ENCODE measurements around the gene PIM3. TPM values are rescaled to one million over a fixed set of nuclear protein-coding genes. Genes with fewer than 3 reads are reported as not detected.

Gene PIM3
- total and polyA plus RNA-seq, 10 of the 15 experiments (the other 5 are each of a cell fraction or from before 2014, with no cell fraction given) = 0.31 to 60.8 (median 12.4) TPM

DNA sequence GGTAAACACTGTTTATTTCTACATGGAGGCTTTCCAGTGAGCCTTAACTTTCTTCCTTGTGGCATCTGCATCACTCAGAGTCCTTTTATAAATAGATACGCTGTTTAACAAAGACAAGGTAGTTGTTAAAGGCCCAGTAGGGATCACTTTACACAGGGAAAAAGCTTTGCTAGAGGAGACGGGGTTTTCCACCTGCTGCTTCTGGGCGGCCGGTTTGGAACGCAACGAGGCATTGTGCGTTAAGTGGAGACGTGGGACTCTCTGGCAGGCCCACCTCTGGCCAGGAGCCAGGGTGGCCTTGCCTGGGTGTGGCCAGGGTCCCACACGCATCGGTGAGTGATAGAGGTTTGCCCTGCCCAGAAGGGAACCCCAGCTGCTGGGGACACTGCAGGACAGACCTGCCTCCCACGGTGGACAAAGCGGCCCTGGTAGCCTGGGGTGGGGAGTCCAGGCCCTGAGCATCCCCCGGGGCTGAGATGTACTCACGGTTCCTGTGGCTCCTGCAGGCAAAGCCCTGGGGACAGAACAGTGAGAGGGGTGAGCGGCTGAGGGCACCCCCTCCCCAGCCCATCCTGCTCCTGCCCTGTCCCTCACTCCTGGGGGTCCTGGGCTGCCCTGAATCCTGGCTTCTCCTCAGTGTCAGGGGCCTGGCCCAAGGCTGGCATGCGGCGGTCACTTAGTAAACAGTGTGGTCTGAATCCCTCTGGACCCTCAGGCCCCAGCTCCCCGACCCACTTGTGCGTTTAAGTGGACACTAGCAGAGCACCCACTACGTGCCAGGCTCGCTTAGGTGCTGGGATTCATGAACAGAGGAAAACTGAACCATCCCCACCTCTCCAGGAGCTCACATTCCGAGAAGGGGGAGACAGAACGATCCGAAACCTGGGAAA, 47.8 kb downstream of the PIM3 start:
- WGBS (ENCODE audit: insufficient coverage, insufficient replicate concordance, low lambda C conversion rate, missing lambda C conversion rate) = 77% methylated on average over 24 of the region's 24 CpGs
- Histone ChIP-seq H4K20me1 (ENCODE audit: control insufficient read depth, insufficient read depth) (no peaks in the 10 kb centered on the region), H3K4me3 (no peak overlapping the region), H3K36me3 (ENCODE audit: control insufficient read depth in 2 of 2, insufficient read depth in 2 of 2, low read length in 1 of 2) (no peaks in the 10 kb centered on the region), H3K4me2 (ENCODE audit: control insufficient read depth, insufficient read depth) (no peak overlapping the region), H3K79me2 (ENCODE audit: control insufficient read depth, insufficient read depth, low read length) (no peaks in the 10 kb centered on the region), H3K27me3 (replicated peaks in 1 of 2; ENCODE audit: control insufficient read depth in 2 of 2, insufficient read depth in 2 of 2, low read length in 1 of 2) (no peaks in the 10 kb centered on the region), H3K9ac (ENCODE audit: control insufficient read depth, insufficient read depth, low read length) (no peak overlapping the region), H3K4me1 (ENCODE audit: control insufficient read depth, insufficient read depth, low read length) (peaks cover 11% of the 10 kb centered on the region), H3K27ac (ENCODE audit: control insufficient read depth, insufficient read depth) (no peak overlapping the region), H2AFZ (ENCODE audit: control insufficient read depth, low read depth, low read length) (no peak overlapping the region), H3K9me3 (replicated peaks; ENCODE audit: control insufficient read depth, insufficient read depth, low read length) (no peaks in the 10 kb centered on the region)
- POLR2A ChIA-PET = interaction anchor here (1.1 kb wide), 1 partner anchor 8 kb away, joined by 4 read pairs; no protein-coding TSS in a partner anchor
- RAD21 ChIA-PET (ENCODE audit: unreplicated experiment) = interaction anchor here (2.0 kb wide), 1 partner anchor 22 kb away, joined by 5 read pairs; no protein-coding TSS in a partner anchor
- CTCF ChIA-PET = interaction anchor here (1.5 to 2.1 kb wide), 2 partner anchors 12 to 78 kb away, joined by 7 to 8 read pairs; no protein-coding TSS in a partner anchor
- intact Hi-C loops (cut with micrococcal nuclease; ENCODE audit: unreplicated experiment) (no loop called here), in situ Hi-C loops (cut with MboI) (no loop called here)
- SMC1A ChIA-PET (ENCODE audit: uncharacterized antibody, unreplicated experiment) = no interaction called here
- TF ChIP-seq RUNX3 (IDR thresholded peaks at IDR 0.05; ENCODE audit: low read length) (no peak), EZH2 (IDR thresholded peaks at IDR 0.05; ENCODE audit: borderline replicate concordance, control insufficient read depth, low read depth, low read length) (no peak), MYB (IDR thresholded peaks at IDR 0.05; ENCODE audit: borderline replicate concordance, low read depth, low read length) (no peak), RAD51 (IDR thresholded peaks at IDR 0.05) (no peak), KLF5 (IDR thresholded peaks at IDR 0.05; ENCODE audit: partially characterized antibody) (no peak), MTA2 (IDR thresholded peaks at IDR 0.05; ENCODE audit: low read depth) (no peak), ZBED1 (IDR thresholded peaks at IDR 0.05; ENCODE audit: borderline replicate concordance) (no peak), EGR1 (IDR thresholded peaks at IDR 0.05; ENCODE audit: borderline replicate concordance in 1 of 2, low read depth in 2 of 2, low read length in 2 of 2) (no peak), BRCA1 (IDR thresholded peaks at IDR 0.05; ENCODE audit: low read depth, low read length) (no peak), ZZZ3 (IDR thresholded peaks at IDR 0.05; ENCODE audit: control insufficient read depth, insufficient read length, low read depth) (no peak), KAT2A (conservative IDR thresholded peaks at IDR 0.05; ENCODE audit: control insufficient read depth, low read depth, low read length) (no peak)
- TF ChIP-seq, protein P1, sequence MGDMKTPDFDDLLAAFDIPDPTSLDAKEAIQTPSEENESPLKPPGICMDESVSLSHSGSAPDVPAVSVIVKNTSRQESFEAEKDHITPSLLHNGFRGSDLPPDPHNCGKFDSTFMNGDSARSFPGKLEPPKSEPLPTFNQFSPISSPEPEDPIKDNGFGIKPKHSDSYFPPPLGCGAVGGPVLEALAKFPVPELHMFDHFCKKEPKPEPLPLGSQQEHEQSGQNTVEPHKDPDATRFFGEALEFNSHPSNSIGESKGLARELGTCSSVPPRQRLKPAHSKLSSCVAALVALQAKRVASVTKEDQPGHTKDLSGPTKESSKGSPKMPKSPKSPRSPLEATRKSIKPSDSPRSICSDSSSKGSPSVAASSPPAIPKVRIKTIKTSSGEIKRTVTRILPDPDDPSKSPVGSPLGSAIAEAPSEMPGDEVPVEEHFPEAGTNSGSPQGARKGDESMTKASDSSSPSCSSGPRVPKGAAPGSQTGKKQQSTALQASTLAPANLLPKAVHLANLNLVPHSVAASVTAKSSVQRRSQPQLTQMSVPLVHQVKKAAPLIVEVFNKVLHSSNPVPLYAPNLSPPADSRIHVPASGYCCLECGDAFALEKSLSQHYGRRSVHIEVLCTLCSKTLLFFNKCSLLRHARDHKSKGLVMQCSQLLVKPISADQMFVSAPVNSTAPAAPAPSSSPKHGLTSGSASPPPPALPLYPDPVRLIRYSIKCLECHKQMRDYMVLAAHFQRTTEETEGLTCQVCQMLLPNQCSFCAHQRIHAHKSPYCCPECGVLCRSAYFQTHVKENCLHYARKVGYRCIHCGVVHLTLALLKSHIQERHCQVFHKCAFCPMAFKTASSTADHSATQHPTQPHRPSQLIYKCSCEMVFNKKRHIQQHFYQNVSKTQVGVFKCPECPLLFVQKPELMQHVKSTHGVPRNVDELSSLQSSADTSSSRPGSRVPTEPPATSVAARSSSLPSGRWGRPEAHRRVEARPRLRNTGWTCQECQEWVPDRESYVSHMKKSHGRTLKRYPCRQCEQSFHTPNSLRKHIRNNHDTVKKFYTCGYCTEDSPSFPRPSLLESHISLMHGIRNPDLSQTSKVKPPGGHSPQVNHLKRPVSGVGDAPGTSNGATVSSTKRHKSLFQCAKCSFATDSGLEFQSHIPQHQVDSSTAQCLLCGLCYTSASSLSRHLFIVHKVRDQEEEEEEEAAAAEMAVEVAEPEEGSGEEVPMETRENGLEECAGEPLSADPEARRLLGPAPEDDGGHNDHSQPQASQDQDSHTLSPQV (IDR thresholded peaks at IDR 0.05) = no peak
- TF ChIP-seq, protein P2, sequence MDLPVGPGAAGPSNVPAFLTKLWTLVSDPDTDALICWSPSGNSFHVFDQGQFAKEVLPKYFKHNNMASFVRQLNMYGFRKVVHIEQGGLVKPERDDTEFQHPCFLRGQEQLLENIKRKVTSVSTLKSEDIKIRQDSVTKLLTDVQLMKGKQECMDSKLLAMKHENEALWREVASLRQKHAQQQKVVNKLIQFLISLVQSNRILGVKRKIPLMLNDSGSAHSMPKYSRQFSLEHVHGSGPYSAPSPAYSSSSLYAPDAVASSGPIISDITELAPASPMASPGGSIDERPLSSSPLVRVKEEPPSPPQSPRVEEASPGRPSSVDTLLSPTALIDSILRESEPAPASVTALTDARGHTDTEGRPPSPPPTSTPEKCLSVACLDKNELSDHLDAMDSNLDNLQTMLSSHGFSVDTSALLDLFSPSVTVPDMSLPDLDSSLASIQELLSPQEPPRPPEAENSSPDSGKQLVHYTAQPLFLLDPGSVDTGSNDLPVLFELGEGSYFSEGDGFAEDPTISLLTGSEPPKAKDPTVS (IDR thresholded peaks at IDR 0.05; ENCODE audit: low read depth, low read length) = no peak
- TF ChIP-seq, protein P3, sequence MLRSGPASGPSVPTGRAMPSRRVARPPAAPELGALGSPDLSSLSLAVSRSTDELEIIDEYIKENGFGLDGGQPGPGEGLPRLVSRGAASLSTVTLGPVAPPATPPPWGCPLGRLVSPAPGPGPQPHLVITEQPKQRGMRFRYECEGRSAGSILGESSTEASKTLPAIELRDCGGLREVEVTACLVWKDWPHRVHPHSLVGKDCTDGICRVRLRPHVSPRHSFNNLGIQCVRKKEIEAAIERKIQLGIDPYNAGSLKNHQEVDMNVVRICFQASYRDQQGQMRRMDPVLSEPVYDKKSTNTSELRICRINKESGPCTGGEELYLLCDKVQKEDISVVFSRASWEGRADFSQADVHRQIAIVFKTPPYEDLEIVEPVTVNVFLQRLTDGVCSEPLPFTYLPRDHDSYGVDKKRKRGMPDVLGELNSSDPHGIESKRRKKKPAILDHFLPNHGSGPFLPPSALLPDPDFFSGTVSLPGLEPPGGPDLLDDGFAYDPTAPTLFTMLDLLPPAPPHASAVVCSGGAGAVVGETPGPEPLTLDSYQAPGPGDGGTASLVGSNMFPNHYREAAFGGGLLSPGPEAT (IDR thresholded peaks at IDR 0.05; ENCODE audit: low read depth) = no peak
- no peak for ATAC-seq
- no peak for DNase-seq (ENCODE audit: low read depth, low spot score)
- BruUV-seq (replicated peaks) = no TSS peak
- FAIRE-seq = no peak
